Right ventricle myocardium superior (tissue), 1 donor: ENCODE measurements around the gene GMDS. TPM values are rescaled to one million over a fixed set of nuclear protein-coding genes. Genes with fewer than 3 reads are reported as not detected.

ENCODE experiments used
- ATAC-seq: fragments of 200-7000 bp; cut with Tn5 transposase; one replicate; pipeline ENCODE4 v1.9.1; 2020; ENCODE audit warnings: mild to moderate bottlenecking; ENCODE audit not compliant: poor library complexity
- DNase-seq: peaks from one replicate; pipeline ENCODE4 v3.0.0-alpha.2; 2020
- intact Hi-C: fragments of 100-400 bp; cut with DNase I; formaldehyde crosslinking; loops from one replicate; pipeline ENCODE4 v1.11.2; 2022
- total RNA-seq: library from RNA; stranded (reverse); fragmentation: NEBNext Ultra II Directional; extraction: Animal tissue kit (Norgen Biotek cat#: 25700); gene quantifications from one replicate; pipeline ENCODE4 v1.2.1, GENCODE V29; 2021
- donor health status: DM: no; HTN: yes; CAD: no; lungs with severe emphysema.

The GMDS gene
- total RNA-seq, 1 donor from 2014 or later: 4.9 TPM

DNA sequence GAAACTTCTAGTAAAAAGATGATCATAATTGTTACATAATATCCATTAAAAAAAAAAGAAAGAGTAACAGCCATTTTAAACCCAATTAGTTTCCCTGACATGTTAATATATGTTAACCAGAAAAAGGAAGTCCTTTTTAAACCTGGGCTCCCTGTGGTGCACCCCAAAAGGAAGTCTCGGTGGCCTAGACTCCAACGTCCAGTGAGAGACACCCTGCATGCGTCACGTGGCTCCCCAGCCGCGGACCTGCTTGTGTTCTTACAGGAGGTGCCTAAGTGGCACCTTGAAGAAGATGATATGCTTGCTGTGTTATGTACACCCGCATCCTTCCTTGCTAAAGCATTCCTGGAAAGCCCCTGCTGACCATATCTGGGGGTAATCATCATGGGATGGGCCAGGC, 585.6 kb downstream of the GMDS start:
- no peak for ATAC-seq
- intact Hi-C loops: no loop called here
- DNase-seq: no peak

DNA sequence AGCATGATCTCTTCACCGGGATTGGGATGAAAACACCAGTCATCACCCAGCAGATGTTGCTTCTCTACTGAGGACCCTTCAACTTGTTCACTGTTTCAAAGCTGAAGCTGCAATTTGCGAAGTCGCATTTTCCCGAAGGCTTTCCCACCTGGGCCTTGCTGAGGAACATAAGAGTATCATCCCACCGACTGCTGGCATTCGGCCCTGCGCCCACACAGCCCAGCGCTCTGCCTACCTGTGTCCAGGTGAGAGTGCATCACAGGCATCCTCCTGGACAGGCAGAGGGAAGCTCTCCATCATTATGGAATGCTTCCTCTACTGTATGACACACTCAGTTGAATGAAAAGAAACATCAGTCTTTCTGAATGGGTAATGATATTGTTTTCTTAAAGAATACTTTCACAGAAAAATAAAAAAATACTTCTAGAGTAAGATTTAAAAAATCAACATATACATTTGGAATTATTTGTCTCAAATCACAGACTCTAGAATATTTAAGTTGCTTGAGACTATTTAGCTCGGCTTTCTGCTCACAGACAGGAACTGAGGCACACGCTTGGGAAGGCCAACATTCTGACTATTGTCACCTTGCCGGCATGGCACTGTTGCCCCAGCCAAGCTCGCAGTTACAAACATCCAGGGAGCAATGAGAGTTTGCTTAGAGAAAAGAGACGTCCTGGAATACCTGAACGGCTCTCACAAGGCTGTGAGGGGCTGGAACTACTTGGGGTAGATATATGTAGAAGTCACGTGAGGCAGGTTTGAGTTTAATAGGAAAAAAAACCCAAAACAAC, 587.0 kb downstream of the GMDS start:
- intact Hi-C loops: no loop called here
- ATAC-seq (no peak), DNase-seq (no peak)

GRCh38 chr6:1657771-1658165, 587.6 kb downstream of the GMDS start:
- intact Hi-C loops: no loop called here
- DNase-seq (no peak), ATAC-seq (no peak)

- intact Hi-C loops: no loop called here
- ATAC-seq: no peak
Observed at GRCh38 chr6:1657116-1657770, 588.2 kb downstream of the GMDS start.

GRCh38 chr6:1654054-1654453, 591.4 kb downstream of the GMDS start:
- DNase-seq (no peak), ATAC-seq (no peak)
- intact Hi-C loops: no loop called here

More at GRCh38 chr6:1657116-1657770, 588.2 kb downstream of the GMDS start:
- DNase-seq: no peak

DNA sequence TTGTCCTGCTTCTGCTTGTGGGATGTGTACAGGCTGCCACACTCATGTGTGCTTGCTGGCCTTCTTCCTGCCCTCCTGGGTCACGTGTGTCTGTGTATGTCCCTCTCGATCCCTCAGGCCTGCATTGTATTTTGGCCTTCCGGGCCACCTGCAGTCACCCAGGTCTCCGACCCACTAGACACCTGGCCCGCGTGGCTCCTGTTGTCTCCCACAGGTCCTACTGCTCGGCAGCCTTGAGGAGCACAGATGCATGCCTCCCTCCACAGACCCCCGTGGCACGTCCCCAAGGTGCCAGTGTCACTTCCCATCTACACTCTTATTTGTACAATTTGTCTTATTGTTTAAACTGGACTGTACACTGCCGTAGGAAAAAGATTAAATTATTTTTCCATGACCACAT, 592.6 kb downstream of the GMDS start:
- ATAC-seq: no peak
- no peak for DNase-seq
- intact Hi-C loops: no loop called here

- intact Hi-C loops: no loop called here
- DNase-seq (no peak), ATAC-seq (no peak)
Observed at GRCh38 chr6:1651362-1651761, 594.0 kb downstream of the GMDS start.

DNA sequence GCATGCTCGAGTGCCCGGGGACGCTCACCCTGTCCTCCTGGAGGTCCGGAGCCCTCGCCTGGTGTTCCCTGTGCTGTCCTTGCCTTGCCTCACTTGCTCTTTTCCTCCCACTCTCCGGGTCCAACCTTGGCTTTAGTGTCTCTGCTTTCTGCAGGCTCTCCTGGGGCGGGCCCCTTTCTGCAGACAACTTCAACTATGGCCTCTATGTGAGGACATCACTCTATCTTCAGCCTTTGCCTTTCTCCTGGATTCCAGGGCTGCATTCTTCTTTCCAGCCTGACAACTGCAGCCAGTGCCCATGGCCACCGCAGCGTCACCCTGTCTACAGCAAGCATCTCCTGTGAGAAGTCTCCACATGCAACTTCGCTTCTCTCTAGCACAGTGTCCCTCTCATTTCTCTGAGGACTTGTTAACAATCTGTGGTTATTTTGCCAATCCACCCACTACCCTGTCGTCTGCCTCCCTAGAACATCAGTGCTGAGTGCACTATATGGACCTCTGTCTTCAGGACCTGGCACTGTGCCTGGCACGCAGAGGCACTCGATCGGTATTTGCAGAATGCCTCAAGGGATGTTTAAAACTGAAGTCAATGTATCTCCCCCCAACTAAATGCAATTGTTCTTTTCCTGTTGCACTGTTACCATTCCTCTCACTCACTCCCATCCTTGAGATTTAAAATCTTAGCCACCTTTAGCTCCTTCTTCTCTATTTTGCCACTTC, 599.8 kb downstream of the GMDS start:
- no peak for DNase-seq
- ATAC-seq: no peak
- intact Hi-C loops: no loop called here

GRCh38 chr6:1644516-1645060, 600.8 kb downstream of the GMDS start:
- ATAC-seq (no peak), DNase-seq (no peak)
- intact Hi-C loops: no loop called here

GRCh38 chr6:1643830-1644445, 601.5 kb downstream of the GMDS start:
- intact Hi-C loops: no loop called here
- ATAC-seq (no peak), DNase-seq (no peak)

GRCh38 chr6:1643111-1643510, 602.3 kb downstream of the GMDS start:
- intact Hi-C loops: no loop called here
- DNase-seq (no peak), ATAC-seq (no peak)

- DNase-seq (no peak), ATAC-seq (no peak)
- intact Hi-C loops: no loop called here
Observed at GRCh38 chr6:1641343-1641885, 604.0 kb downstream of the GMDS start.

DNA sequence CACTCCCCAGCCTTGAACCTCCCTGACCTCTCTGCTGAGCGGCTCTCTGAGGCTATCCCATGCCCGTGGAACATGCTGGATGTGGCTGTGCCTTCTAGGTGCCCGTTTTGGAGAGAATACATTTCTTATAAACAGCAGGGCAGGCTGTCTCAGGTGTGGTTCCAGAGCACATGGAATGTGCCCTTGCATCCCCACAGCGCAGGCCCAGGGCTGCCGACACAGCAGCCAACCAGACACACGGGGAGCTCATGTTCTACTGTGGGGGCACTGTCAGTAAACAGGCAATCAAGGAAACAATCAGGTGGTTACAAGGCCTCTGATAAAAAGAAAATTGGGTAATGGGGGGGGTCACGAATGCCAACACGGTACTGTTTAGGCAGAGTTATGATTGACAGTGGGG, 604.9 kb downstream of the GMDS start:
- ATAC-seq (no peak), DNase-seq (no peak)
- intact Hi-C loops: no loop called here

DNA sequence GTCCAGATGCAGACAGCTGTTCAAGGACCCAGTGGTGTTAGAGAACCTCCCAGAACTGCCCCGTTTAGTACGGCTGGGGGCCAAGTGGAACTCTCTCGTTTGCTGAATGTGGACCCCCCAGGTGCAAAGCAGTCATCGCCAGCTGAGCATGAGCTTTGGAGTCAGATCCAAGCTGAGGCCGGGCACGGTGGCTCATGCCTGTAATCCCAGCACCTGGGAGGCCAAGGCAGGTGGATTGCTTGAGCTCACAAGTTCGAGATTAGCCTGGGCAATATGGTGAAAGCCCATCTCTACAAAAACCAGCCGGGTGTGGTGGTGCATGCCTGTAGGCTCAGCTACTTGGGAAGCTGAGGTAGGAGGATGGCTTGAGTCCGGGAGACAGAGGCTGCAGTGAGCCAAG, 606.0 kb downstream of the GMDS start:
- DNase-seq (no peak), ATAC-seq (no peak)
- intact Hi-C loops: no loop called here

DNA sequence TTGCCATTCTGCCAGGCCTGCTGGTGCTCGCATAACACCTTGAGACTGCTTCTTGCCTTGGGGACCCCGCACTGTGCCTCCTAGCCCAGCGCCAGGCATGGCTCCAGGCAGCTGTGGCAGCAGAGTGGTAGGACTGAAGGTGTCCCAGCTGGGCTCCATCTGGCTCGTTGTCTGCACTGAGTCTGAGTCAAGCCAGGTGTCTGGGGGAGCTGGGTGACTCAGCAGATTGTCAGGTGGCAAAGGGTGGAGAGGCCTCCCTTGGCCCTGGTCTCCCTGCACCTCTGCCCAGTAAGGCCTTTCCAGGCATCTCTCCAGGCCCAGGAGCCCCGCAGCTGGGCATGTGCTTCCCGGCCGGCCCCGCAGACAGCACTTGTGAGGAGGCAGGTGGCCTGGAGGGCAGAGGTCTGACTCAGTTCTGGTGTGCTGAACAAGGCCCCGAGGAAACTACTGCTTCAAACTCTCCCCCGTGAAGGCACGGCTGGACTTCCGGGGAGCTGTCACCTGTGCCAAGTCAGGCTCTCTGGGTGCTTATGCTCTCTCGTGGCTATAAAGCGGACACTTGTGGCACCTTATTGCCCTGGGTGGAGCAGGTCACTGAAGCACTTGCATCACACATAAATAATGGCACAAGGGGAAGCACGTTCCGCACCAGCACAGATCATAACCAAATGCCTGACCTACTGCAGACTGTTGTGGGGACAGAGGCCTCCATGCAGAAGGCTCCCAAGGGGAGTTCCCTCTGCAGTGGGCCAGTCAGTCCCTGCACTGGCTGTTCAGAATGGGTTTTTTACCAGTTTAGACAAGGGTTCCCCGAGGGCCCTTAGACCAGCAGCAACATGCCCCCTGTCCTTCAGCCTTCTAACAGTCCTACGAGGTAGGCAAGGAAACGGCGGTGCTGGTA, 608.2 kb downstream of the GMDS start:
- DNase-seq (no peak), ATAC-seq (no peak)
- intact Hi-C loops: no loop called here

DNA sequence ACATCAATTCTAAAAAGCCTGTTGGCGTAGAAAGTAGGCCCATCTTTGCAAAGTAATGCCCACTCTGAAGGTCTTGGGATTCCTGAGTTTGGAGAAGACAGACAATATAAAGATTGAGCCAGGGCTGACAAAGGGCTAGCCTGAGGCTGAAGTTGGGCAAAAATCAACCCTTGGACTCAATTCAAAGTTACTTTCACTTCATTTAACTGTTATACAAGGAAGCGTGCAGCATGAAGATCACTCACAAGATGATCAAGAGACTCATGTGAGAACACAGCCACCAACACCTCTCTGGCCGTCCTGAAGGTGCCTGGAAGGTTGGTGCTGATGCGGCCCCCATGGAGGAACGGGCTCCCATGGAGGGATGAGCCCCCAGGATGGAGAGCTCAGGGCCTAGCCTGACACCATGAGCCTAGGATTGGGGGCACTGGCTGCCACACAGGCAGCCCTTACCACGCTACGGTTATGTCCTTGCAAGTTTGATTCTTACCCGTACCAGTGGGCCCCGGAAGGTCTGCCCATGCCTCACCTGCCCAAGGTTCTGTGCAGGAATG, 609.1 kb downstream of the GMDS start:
- no peak for ATAC-seq

DNA sequence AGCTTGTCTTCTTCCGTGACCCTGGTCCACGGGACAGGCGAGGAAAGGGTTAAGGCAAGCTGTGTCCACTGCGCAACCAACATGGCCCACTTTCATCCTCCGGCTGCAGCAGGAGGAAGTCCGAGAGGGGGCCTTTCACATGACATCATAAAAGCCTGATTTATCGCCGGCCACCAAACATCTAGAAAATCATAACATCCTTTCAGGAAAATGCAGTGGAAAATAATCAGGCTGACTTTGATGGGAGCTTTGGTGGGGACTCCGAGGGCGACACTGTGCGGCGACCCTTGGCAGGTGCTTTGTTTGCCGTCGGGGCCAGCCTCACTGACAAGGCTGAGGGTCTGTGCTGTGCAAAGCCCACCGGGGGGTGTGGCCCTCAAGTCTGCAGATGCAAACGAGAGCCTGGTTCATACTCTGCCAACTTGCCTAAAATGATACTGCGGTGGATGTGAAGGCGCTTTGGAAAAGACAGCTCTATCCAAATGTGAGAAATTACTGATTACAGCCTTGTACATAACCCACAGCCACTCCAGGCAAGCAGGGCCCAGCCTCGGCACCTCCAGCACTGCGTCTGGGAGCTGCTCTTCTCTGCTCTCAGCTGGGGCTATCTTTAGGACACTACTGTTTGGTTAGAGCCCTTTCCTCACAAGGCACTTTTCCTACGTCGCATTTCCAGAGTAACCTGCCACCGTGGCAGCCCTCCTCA, 609.9 kb downstream of the GMDS start:
- intact Hi-C loops: no loop called here
- no peak for ATAC-seq
- DNase-seq: no peak

More for the DNA sequence above, 609.1 kb downstream of the GMDS start:
- no peak for DNase-seq
- intact Hi-C loops: no loop called here
